Neural cell (in vitro differentiated cells): Measurements from ENCODE around the gene OVAAL. TPM values are rescaled to one million over a fixed set of nuclear protein-coding genes. Genes with fewer than 3 reads are reported as not detected.
A peak's percentile ranks its signal among the peaks of the same experiment; 100 is the strongest.

ENCODE experiments used
- H2AFZ ChIP-seq: fragments of 200-600, 300-800 bp; sonication (generic), shearing (Covaris generic); 2 replicates; pipeline ENCODE4 v1.6.0; 2014; ENCODE audit warnings: low read depth, mild to moderate bottlenecking, antibody characterized with exemption, low read length, moderate library complexity
- H3F3A ChIP-seq: fragments of 200-600 bp; shearing (Covaris generic); 2 replicates; pipeline ENCODE4 v1.6.1; 2016; ENCODE audit warnings: mild to moderate bottlenecking, moderate library complexity, mixed read lengths, antibody characterized with exemption, low read length; ENCODE audit not compliant: insufficient read depth, poor library complexity, severe bottlenecking
- H3K27ac ChIP-seq: fragments of 200-600, 300-800 bp; sonication (generic), shearing (Covaris generic); 2 replicates; pipeline ENCODE4 v1.5.1; 2014; ENCODE audit warnings: mild to moderate bottlenecking, low read length, moderate library complexity
- H3K27me3 ChIP-seq: fragments of 300-800, 200-600 bp; sonication (generic), shearing (Covaris generic); 2 replicates; pipeline ENCODE4 v1.6.0; 2014; ENCODE audit warnings: mild to moderate bottlenecking, low read depth, low read length, moderate library complexity; ENCODE audit not compliant: insufficient read depth
- H3K36me3 ChIP-seq: fragments of 300-800, 200-600 bp; sonication (generic), shearing (Covaris generic); 2 replicates; pipeline ENCODE4 v1.5.1; 2014; ENCODE audit warnings: mild to moderate bottlenecking, antibody characterized with exemption, low read length, moderate library complexity; ENCODE audit not compliant: insufficient read depth
- H3K4me2 ChIP-seq: fragments of 300-800, 200-600 bp; sonication (generic), shearing (Covaris generic); 2 replicates; pipeline ENCODE4 v1.6.0; 2014; ENCODE audit warnings: mild to moderate bottlenecking, low read length
- H3K4me3 ChIP-seq: fragments of 300-800, 200-600 bp; sonication (generic), shearing (Covaris generic); 2 replicates; pipeline ENCODE4 v1.5.1; 2014; ENCODE audit warnings: mild to moderate bottlenecking, low read length, moderate library complexity
- H3K79me2 ChIP-seq: fragments of 200-600 bp; shearing (Covaris generic); replicated peaks from 2 replicates; pipeline ENCODE4 v1.6.0; 2014; ENCODE audit warnings: mild to moderate bottlenecking, low read length, moderate library complexity; ENCODE audit not compliant: insufficient read depth
- H3K9ac ChIP-seq: fragments of 300-800, 200-600 bp; sonication (generic), shearing (Covaris generic); 2 replicates; pipeline ENCODE4 v1.6.1; 2016; ENCODE audit warnings: mild to moderate bottlenecking, low read length, mixed read lengths
- H3K9me2 ChIP-seq: fragments of 200-600 bp; shearing (Covaris generic); 2 replicates; pipeline ENCODE4 v1.6.1; 2016; ENCODE audit warnings: mild to moderate bottlenecking, low read length, mixed read lengths; ENCODE audit not compliant: insufficient read depth
- H3K9me3 ChIP-seq: fragments of 200-600, 300-800 bp; sonication (generic), shearing (Covaris generic); 2 replicates; pipeline ENCODE4 v1.6.1; 2016; ENCODE audit warnings: mild to moderate bottlenecking, mixed run types, low read length, moderate library complexity, mixed read lengths
- H4K20me1 ChIP-seq: fragments of 200-600 bp; shearing (Covaris generic); 2 replicates; pipeline ENCODE4 v1.6.1; 2016; ENCODE audit warnings: mild to moderate bottlenecking, mixed run types; ENCODE audit not compliant: insufficient read depth
- CTCF ChIP-seq: fragments of 450-650 bp; IDR thresholded peaks from 2 replicates; pipeline ENCODE4 v1.5.1; 2014; ENCODE audit warnings: antibody characterized with exemption, mild to moderate bottlenecking, moderate library complexity; ENCODE audit not compliant: poor library complexity, severe bottlenecking
- EP300 ChIP-seq: fragments of 450-650 bp; conservative IDR thresholded peaks from 2 replicates; pipeline ENCODE4 v1.6.1; 2014; ENCODE audit warnings: antibody characterized with exemption, mild to moderate bottlenecking, moderate library complexity; ENCODE audit not compliant: poor library complexity, severe bottlenecking
- EZH2 ChIP-seq: fragments of 200-600, 300-800 bp; shearing (Covaris generic), sonication (generic); IDR thresholded peaks from 2 replicates; pipeline ENCODE4 v1.6.1; 2014; ENCODE audit warnings: antibody characterized with exemption, low read length, borderline replicate concordance, mild to moderate bottlenecking; ENCODE audit not compliant: insufficient read depth, poor library complexity, severe bottlenecking
- MXI1 ChIP-seq: fragments of 450-650 bp; conservative IDR thresholded peaks from 2 replicates; pipeline ENCODE4 v1.6.1; 2014; ENCODE audit warnings: antibody characterized with exemption, mild to moderate bottlenecking; ENCODE audit not compliant: poor library complexity, severe bottlenecking
- POLR2AphosphoS5 ChIP-seq: IDR thresholded peaks from 2 replicates; pipeline ENCODE4 v1.6.1; 2012
- RAD21 ChIP-seq: fragments of 450-650 bp; conservative IDR thresholded peaks from 2 replicates; pipeline ENCODE4 v1.6.1; 2014; ENCODE audit warnings: antibody characterized with exemption, mild to moderate bottlenecking, moderate library complexity
- REST ChIP-seq: IDR thresholded peaks from 2 replicates; pipeline ENCODE4 v1.6.1; 2012; ENCODE audit warnings: borderline replicate concordance
- SMC3 ChIP-seq: fragments of 450-650 bp; conservative IDR thresholded peaks from 2 replicates; pipeline ENCODE4 v1.6.1; 2014; ENCODE audit warnings: antibody characterized with exemption, mild to moderate bottlenecking, moderate library complexity; ENCODE audit not compliant: poor library complexity
- TAF1 ChIP-seq: IDR thresholded peaks from 2 replicates; pipeline ENCODE4 v1.6.1; 2012; ENCODE audit warnings: low read depth
- polyA plus RNA-seq: library from polyadenylated mRNA; depleted of rRNA; stranded (reverse); fragments of >200 nt; gene quantifications from 2 replicates; pipeline ENCODE4 v1.2.3, GENCODE V29; 2014

Gene OVAAL
- polyA plus RNA-seq, 1 donor from 2014 or later, result not detected

- Histone ChIP-seq H3F3A (no peaks in the 10 kb centered on the region), H3K4me2 (no peak overlapping the region), H2AFZ (no peak overlapping the region), H3K27ac (no peak overlapping the region), H3K9me2 (no peaks in the 10 kb centered on the region), H3K9ac (no peak overlapping the region), H3K4me3 (no peak overlapping the region), H3K36me3 (no peaks in the 10 kb centered on the region), H3K79me2 (no peaks in the 10 kb centered on the region), H4K20me1 (no peaks in the 10 kb centered on the region), H3K27me3 (no peaks in the 10 kb centered on the region), H3K9me3 (no peaks in the 10 kb centered on the region)
- TF ChIP-seq MXI1 (no peak), EZH2 (no peak), POLR2AphosphoS5 (no peak), TAF1 (no peak), REST (no peak), EP300 (no peak), SMC3 (no peak), RAD21 (no peak), CTCF (no peak)
Measured at GRCh38 chr1:180530501-180530900, 28.3 kb upstream of the OVAAL start.

GRCh38 chr1:180532854-180533253 is 25.9 kb upstream of the OVAAL start:
- Histone ChIP-seq H4K20me1 (no peaks in the 10 kb centered on the region), H3K36me3 (no peaks in the 10 kb centered on the region), H3K27me3 (no peaks in the 10 kb centered on the region), H3K4me2 (no peak overlapping the region), H3K4me3 (no peak overlapping the region), H3K9me3 (no peaks in the 10 kb centered on the region), H3K9ac (peak overlapping the region; percentile 42), H3F3A (no peaks in the 10 kb centered on the region), H3K79me2 (no peaks in the 10 kb centered on the region), H3K9me2 (no peaks in the 10 kb centered on the region), H2AFZ (no peak overlapping the region), H3K27ac (peak overlapping the region; percentile 67)
- TF ChIP-seq MXI1 (no peak), CTCF (no peak), SMC3 (no peak), EZH2 (no peak), RAD21 (no peak), REST (no peak), EP300 (no peak), TAF1 (no peak), POLR2AphosphoS5 (no peak)
